Right lobe of liver (tissue), 4 donors: Measurements from ENCODE around the gene ST8SIA4.

Source experiments
- POLR2A ChIP-seq: fragments of 450-650 bp; IDR thresholded peaks from one replicate; pipeline ENCODE4 v1.6.1; 2017; ENCODE audit warnings: antibody characterized with exemption, mild to moderate bottlenecking
- TF ChIP-seq, protein P1 (sequence below), 4 donors: fragments of 200-600 bp in 3 of 4; fragments of 450-650 bp in 1 of 4; IDR thresholded peaks; one replicate each; pipeline versions ENCODE4 v1.5.1 to v1.8.0; 2016 to 2022; ENCODE audit warnings: antibody characterized with exemption in 4 of 4, mild to moderate bottlenecking in 2 of 4
- donor health status: DM: no; HTN: no; CAD: no.
- donor health status: DM: no; HTN: no; CAD: no.
- donor health status: DM: no; HTN: yes; CAD: no.

DNA sequence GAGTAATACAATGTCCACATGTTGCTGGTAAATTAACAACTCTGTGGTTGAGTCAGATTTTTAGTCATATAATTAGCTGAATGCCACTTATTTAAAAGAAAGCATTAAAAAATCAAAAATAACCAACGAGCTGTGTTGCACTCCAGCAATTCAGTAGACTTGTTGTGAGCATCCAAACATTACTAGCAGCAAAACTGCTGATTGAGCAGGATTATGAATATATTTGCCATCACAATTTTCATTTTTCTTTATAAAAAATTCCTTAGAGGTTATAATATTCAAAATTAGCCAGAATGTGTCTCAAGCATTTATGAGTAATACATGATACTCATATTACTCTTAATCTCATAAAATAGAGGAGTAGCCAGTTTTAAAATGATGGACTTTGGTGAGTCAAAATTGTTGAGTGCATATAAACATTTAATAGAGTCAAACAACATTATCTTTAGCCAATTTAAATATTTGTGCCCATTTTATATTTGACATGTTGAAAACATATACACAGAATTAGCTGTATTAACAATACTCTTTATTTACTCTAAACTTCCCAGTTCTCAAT, 44.0 kb downstream of the ST8SIA4 start:
- TF ChIP-seq, protein P1, sequence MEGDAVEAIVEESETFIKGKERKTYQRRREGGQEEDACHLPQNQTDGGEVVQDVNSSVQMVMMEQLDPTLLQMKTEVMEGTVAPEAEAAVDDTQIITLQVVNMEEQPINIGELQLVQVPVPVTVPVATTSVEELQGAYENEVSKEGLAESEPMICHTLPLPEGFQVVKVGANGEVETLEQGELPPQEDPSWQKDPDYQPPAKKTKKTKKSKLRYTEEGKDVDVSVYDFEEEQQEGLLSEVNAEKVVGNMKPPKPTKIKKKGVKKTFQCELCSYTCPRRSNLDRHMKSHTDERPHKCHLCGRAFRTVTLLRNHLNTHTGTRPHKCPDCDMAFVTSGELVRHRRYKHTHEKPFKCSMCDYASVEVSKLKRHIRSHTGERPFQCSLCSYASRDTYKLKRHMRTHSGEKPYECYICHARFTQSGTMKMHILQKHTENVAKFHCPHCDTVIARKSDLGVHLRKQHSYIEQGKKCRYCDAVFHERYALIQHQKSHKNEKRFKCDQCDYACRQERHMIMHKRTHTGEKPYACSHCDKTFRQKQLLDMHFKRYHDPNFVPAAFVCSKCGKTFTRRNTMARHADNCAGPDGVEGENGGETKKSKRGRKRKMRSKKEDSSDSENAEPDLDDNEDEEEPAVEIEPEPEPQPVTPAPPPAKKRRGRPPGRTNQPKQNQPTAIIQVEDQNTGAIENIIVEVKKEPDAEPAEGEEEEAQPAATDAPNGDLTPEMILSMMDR (IDR thresholded peaks at IDR 0.05), result no peak
- no peak for TF ChIP-seq POLR2A
